Muscle layer of colon (tissue), 2 donors: ENCODE data around the gene SLC6A11.

Experiments
- H3K27ac ChIP-seq: one replicate; pipeline ENCODE4 v1.7.0; 2013; ENCODE audit warnings: low read depth, mild to moderate bottlenecking, low read length, moderate library complexity
- H3K27me3 ChIP-seq, 2 donors: one replicate each; pipeline ENCODE4 v1.7.0; 2013; ENCODE audit warnings: low read length in 2 of 2, mild to moderate bottlenecking in 2 of 2; ENCODE audit not compliant: insufficient read depth in 2 of 2, control insufficient read depth in 1 of 2
- H3K36me3 ChIP-seq: one replicate; pipeline ENCODE4 v1.7.0; 2013; ENCODE audit warnings: mild to moderate bottlenecking, low read length; ENCODE audit not compliant: insufficient read depth
- H3K4me1 ChIP-seq: one replicate; pipeline ENCODE4 v1.7.0; 2013; ENCODE audit warnings: mild to moderate bottlenecking, low read length; ENCODE audit not compliant: insufficient read depth
- H3K4me3 ChIP-seq, 2 donors: one replicate each; pipeline ENCODE4 v1.7.0; 2013; ENCODE audit warnings: low read length in 2 of 2, low read depth in 1 of 2, mild to moderate bottlenecking in 1 of 2, moderate library complexity in 1 of 2
- H3K9ac ChIP-seq: one replicate; pipeline ENCODE4 v1.7.0; 2013; ENCODE audit warnings: low read length
- H3K9me3 ChIP-seq: one replicate; pipeline ENCODE4 v1.7.0; 2013; ENCODE audit warnings: mild to moderate bottlenecking, low read length
- donor health status: abdominal sarcoma.
- donor health status: Adenocarcinoma of cecum.

Gene SLC6A11

GRCh38 chr3:10961921-10962320, 145.9 kb downstream of the SLC6A11 start:
- no peaks in the 10 kb centered on the region for H3K36me3 ChIP-seq
- H3K9ac ChIP-seq = no peak overlapping the region
- no peaks in the 10 kb centered on the region for H3K9me3 ChIP-seq
- peaks cover 3% of the 10 kb centered on the region for H3K4me1 ChIP-seq
- no peak overlapping the region for H3K4me3 ChIP-seq
- H3K27me3 ChIP-seq = no peaks in the 10 kb centered on the region
- no peak overlapping the region for H3K27ac ChIP-seq

- Histone ChIP-seq H3K9me3 (no peaks in the 10 kb centered on the region), H3K27ac (no peak overlapping the region), H3K4me3 (no peak overlapping the region), H3K4me1 (no peaks in the 10 kb centered on the region), H3K27me3 (no peaks in the 10 kb centered on the region), H3K36me3 (no peaks in the 10 kb centered on the region), H3K9ac (no peak overlapping the region)
These were observed 146.5 kb downstream of the SLC6A11 start for GRCh38 chr3:10962481-10963036.

GRCh38 chr3:10964537-10965167, 148.6 kb downstream of the SLC6A11 start:
- Histone ChIP-seq H3K4me3 (no peak overlapping the region), H3K27ac (no peak overlapping the region), H3K36me3 (no peaks in the 10 kb centered on the region), H3K9ac (no peak overlapping the region), H3K27me3 (no peaks in the 10 kb centered on the region), H3K4me1 (no peaks in the 10 kb centered on the region), H3K9me3 (no peaks in the 10 kb centered on the region)

DNA sequence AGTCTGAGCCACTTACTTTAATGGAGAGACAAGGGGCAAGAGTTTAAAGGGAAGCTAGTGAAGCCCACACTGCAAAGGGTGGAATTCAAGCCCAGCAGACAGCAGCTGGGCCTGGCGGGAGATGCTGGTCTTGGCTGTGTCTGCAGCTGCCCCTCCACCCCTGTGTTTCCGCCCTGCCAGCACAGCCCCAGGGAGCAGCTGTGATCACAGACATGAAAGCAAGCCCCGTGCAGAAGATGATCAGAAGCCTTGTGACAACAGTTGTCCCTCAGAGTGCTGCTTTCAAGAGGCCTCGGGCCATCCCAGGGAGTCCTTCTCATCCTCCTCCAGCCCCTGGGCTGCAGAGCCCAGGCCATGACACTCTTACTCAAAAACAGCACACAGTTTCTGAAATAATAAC, 152.4 kb downstream of the SLC6A11 start:
- Histone ChIP-seq H3K4me3 (no peak overlapping the region), H3K36me3 (no peaks in the 10 kb centered on the region), H3K27me3 (no peaks in the 10 kb centered on the region), H3K9ac (no peak overlapping the region), H3K9me3 (no peaks in the 10 kb centered on the region), H3K27ac (no peak overlapping the region), H3K4me1 (no peaks in the 10 kb centered on the region)

- Histone ChIP-seq H3K36me3 (no peaks in the 10 kb centered on the region), H3K27me3 (no peaks in the 10 kb centered on the region), H3K9ac (no peak overlapping the region), H3K27ac (no peak overlapping the region), H3K4me1 (no peaks in the 10 kb centered on the region), H3K4me3 (no peak overlapping the region), H3K9me3 (no peaks in the 10 kb centered on the region)
These were observed 154.4 kb downstream of the SLC6A11 start for GRCh38 chr3:10970306-10970960.

GRCh38 chr3:10972072-10972782, 156.2 kb downstream of the SLC6A11 start:
- Histone ChIP-seq H3K4me1 (no peaks in the 10 kb centered on the region), H3K27ac (no peak overlapping the region), H3K4me3 (no peak overlapping the region), H3K9me3 (no peaks in the 10 kb centered on the region), H3K9ac (no peak overlapping the region), H3K36me3 (no peaks in the 10 kb centered on the region), H3K27me3 (no peaks in the 10 kb centered on the region)

- Histone ChIP-seq H3K9ac (no peak overlapping the region), H3K9me3 (no peaks in the 10 kb centered on the region), H3K4me1 (peaks cover 7% of the 10 kb centered on the region), H3K27me3 (no peaks in the 10 kb centered on the region), H3K27ac (no peak overlapping the region), H3K36me3 (no peaks in the 10 kb centered on the region), H3K4me3 (no peak overlapping the region)
These were observed 157.1 kb downstream of the SLC6A11 start for GRCh38 chr3:10973046-10973595.

GRCh38 chr3:10974131-10974530, 158.1 kb downstream of the SLC6A11 start:
- Histone ChIP-seq H3K9me3 (no peaks in the 10 kb centered on the region), H3K27me3 (no peaks in the 10 kb centered on the region), H3K4me3 (no peak overlapping the region), H3K27ac (no peak overlapping the region), H3K4me1 (peaks cover 10% of the 10 kb centered on the region), H3K9ac (no peak overlapping the region), H3K36me3 (no peaks in the 10 kb centered on the region)

GRCh38 chr3:10974746-10975375, 158.8 kb downstream of the SLC6A11 start:
- no peak overlapping the region for H3K27ac ChIP-seq
- H3K9me3 ChIP-seq = no peaks in the 10 kb centered on the region

GRCh38 chr3:10975695-10976234, 159.7 kb downstream of the SLC6A11 start:
- Histone ChIP-seq H3K36me3 (no peaks in the 10 kb centered on the region), H3K9ac (no peak overlapping the region), H3K4me1 (peaks cover 10% of the 10 kb centered on the region), H3K27me3 (no peaks in the 10 kb centered on the region), H3K27ac (no peak overlapping the region), H3K4me3 (no peak overlapping the region), H3K9me3 (no peaks in the 10 kb centered on the region)

More at GRCh38 chr3:10974746-10975375, 158.8 kb downstream of the SLC6A11 start:
- Histone ChIP-seq H3K4me1 (peaks cover 10% of the 10 kb centered on the region), H3K27me3 (no peaks in the 10 kb centered on the region), H3K9ac (no peak overlapping the region), H3K4me3 (no peak overlapping the region), H3K36me3 (no peaks in the 10 kb centered on the region)

DNA sequence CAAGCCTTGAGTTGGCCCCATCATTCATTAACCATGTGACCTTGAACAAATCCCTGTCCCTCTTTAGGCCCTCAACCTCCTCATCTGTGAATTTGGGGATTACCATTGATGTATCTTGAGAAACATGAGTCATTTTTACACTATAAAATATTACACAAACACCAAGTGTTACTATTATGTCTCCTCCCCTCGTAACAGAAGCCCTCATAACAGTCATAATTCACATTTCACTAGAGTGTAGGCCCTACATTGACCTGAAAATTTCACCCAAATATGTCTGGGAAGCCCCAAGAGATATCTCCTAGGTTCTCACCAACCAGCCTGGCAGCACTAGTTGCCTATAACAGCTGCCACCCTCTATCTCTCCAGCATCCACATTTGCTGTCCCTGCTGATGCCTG, 160.7 kb downstream of the SLC6A11 start:
- Histone ChIP-seq H3K27ac (no peak overlapping the region), H3K36me3 (no peaks in the 10 kb centered on the region), H3K9me3 (no peaks in the 10 kb centered on the region), H3K4me1 (peaks cover 10% of the 10 kb centered on the region), H3K27me3 (no peaks in the 10 kb centered on the region), H3K9ac (no peak overlapping the region), H3K4me3 (no peak overlapping the region)
